Stomach (tissue), 19 donors: ENCODE results near the gene RHOT1. TPM values are rescaled to one million over a fixed set of nuclear protein-coding genes. Genes with fewer than 3 reads are reported as not detected.
A peak's percentile ranks its signal among the peaks of the same experiment; 100 is the strongest.
"Not testable (repeated sequence)": the region's sequence is repeated elsewhere in the genome, so short reads cannot be mapped to it uniquely, and the experiment has no call there.

ENCODE experiments used
- DNase-seq, 2 donors: peaks; one replicate each; pipeline versions ENCODE4 v3.0.0 to v3.0.0-alpha.2; 2013 to 2019
- H3K27ac ChIP-seq, 5 donors: fragments of 200-600 bp in 4 of 5; sonication (generic) in 4 of 5; one replicate each; pipeline ENCODE4 v1.5.1; 2013 to 2019; ENCODE audit warnings: mild to moderate bottlenecking in 1 of 5, moderate library complexity in 1 of 5
- H3K27me3 ChIP-seq, 3 donors: fragments of 200-600 bp; sonication (generic); one replicate each; pipeline ENCODE4 v1.5.1; 2017 to 2019; ENCODE audit warnings: mixed run types in 1 of 3
- H3K36me3 ChIP-seq, 4 donors: fragments of 200-600 bp; sonication (generic); 1 replicate in 3 of 4; 2 replicates in 1 of 4; pipeline ENCODE4 v1.5.1; 2016 to 2019
- H3K4me1 ChIP-seq, 4 donors: fragments of 200-600 bp; sonication (generic); one replicate each; pipeline ENCODE4 v1.5.1; 2016 to 2019
- H3K4me3 ChIP-seq, 4 donors: fragments of 200-600 bp; sonication (generic) in 3 of 4; one replicate each; pipeline ENCODE4 v1.5.1; 2016 to 2019; ENCODE audit warnings: mild to moderate bottlenecking in 1 of 4
- H3K9me3 ChIP-seq, 4 donors: fragments of 200-600 bp; sonication (generic); one replicate each; pipeline ENCODE4 v1.5.1; 2016 to 2019
- CTCF ChIP-seq, 7 experiments: fragments of 450-650 bp in 4 of 7; fragments of 200-600 bp in 3 of 7; sonication (generic) in 3 of 7; IDR thresholded peaks; one replicate each; pipeline ENCODE4 v1.5.1; 2016 to 2019; ENCODE audit warnings: antibody characterized with exemption in 7 of 7, control low read depth in 2 of 7, mild to moderate bottlenecking in 1 of 7
- EP300 ChIP-seq: sonication (generic); formaldehyde crosslinking; IDR thresholded peaks from one replicate; pipeline ENCODE4 v1.6.1; 2017; ENCODE audit warnings: antibody characterized with exemption
- POLR2A ChIP-seq, 4 donors: fragments of 450-650 bp; IDR thresholded peaks; one replicate each; pipeline ENCODE4 v1.6.1; 2016; ENCODE audit warnings: antibody characterized with exemption in 4 of 4, control low read depth in 2 of 4, mild to moderate bottlenecking in 1 of 4, moderate library complexity in 1 of 4
- POLR2AphosphoS5 ChIP-seq, 3 donors: sonication (generic); formaldehyde crosslinking; IDR thresholded peaks; one replicate each; pipeline ENCODE4 v1.6.1; 2016; ENCODE audit warnings: antibody characterized with exemption in 3 of 3
- WGBS, 5 donors: extraction: QIAGEN DNeasy Blood & Tissue Kit in 3 of 5; methylation state at CpG; one replicate each; pipeline versions ENCODE4 v1.1.5 to v1.1.7; 2013 to 2018; 5-methylcytosine and 5-hydroxymethylcytosine counted together
- intact Hi-C: fragments of 100-400 bp; cut with DNase I; formaldehyde crosslinking; loops from one replicate; pipeline ENCODE4 v1.15.1; 2023; ENCODE audit warnings: low total_unique reads
- long read RNA-seq, 10 donors: transcript quantifications; one replicate each; lab custom pipeline, GENCODE V29; 2026
- polyA plus RNA-seq, 3 donors: library from polyadenylated mRNA; stranded (reverse); fragments of 200-250 nt; gene quantifications; one replicate each; pipeline ENCODE4 v1.2.3, GENCODE V29; 2013
- total RNA-seq, 5 donors: library from RNA; depleted of rRNA; stranded (reverse); fragments of >200 nt; gene quantifications; one replicate each; pipeline versions ENCODE4 v1.1.0 to v1.2.3, GENCODE V29; 2014 to 2016
- donor health status: healthy with polysubstance abuse.
- donor health status: Bipolar disorder and iron deficiency.
- donor health status: healthy.

Gene RHOT1
- total RNA-seq (100 to 1,000 TPM in 1 of 5 donors, 10 to 100 TPM in 3, 1 to 10 TPM in 1; 7.0 to 219 (median 80.0) TPM), polyA plus RNA-seq (10 to 100 TPM; 28.0 to 41.5 (median 32.5) TPM)
- long read RNA-seq, donor 1, result 0 reads
- long read RNA-seq, donor 2, partial matches to known transcripts, result 0 of 6 reads
- long read RNA-seq, donor 2, other reads (novel, unspliced or antisense), result 0 of 6 reads
- long read RNA-seq, donor 3, partial matches to known transcripts, result 0 of 5 reads
- long read RNA-seq, donor 3, other reads (novel, unspliced or antisense), result 0 of 5 reads
- long read RNA-seq, donor 4, result 0 reads
- long read RNA-seq, donor 5, partial matches to known transcripts, result 0 of 6 reads
- long read RNA-seq, donor 5, other reads (novel, unspliced or antisense), result 0 of 6 reads
- long read RNA-seq, donor 6, partial matches to known transcripts, result 7 of 11 reads
- long read RNA-seq, donor 6, other reads (novel, unspliced or antisense), result 0 of 11 reads
- long read RNA-seq, donor 7, partial matches to known transcripts, result 0 of 12 reads
- long read RNA-seq, donor 7, other reads (novel, unspliced or antisense), result 0 of 12 reads
- long read RNA-seq, donor 8, transcript RHOT1-201 (19 exons, 3,133 nt), result major isoform, 6 of 13 reads
- long read RNA-seq, donor 8, partial matches to known transcripts, result 5 of 13 reads
- long read RNA-seq, donor 8, other reads (novel, unspliced or antisense), result 0 of 13 reads
- long read RNA-seq, donor 9, partial matches to known transcripts, result 0 of 2 reads
- long read RNA-seq, donor 9, other reads (novel, unspliced or antisense), result 0 of 2 reads
- long read RNA-seq, donor 10, partial matches to known transcripts, result 0 of 5 reads
- long read RNA-seq, donor 10, other reads (novel, unspliced or antisense), result 0 of 5 reads

- Histone ChIP-seq H3K4me3 (peak within 1 kb of the TSS; percentile 86 to 99 (median 96)), H3K9me3 (no peaks in the 10 kb centered on the region), H3K27me3 (no peaks in the 10 kb centered on the region), H3K36me3 (peaks cover 0 to 10% (median 0%) of the 10 kb centered on the region in 4 donors), H3K27ac (peak within 1 kb of the TSS; percentile 61 to 97 (median 95)), H3K4me1 (peaks cover 19 to 59% (median 34%) of the 10 kb centered on the region in 4 donors)
- peak in 2 of 3 donors; percentile 13 to 70 for TF ChIP-seq POLR2AphosphoS5 (IDR thresholded peaks at IDR 0.05)
- no peak for TF ChIP-seq EP300
- no peak for TF ChIP-seq POLR2A (IDR thresholded peaks at IDR 0.05)
- peak in 5 of 7 experiments; percentile 46 to 74 (median 68) for TF ChIP-seq CTCF (IDR thresholded peaks at IDR 0.05)
- peak; percentile 76 to 94 for DNase-seq
- 0% methylated on average over 34 to 84 of the region's 84 CpGs for WGBS, 5 donors
- intact Hi-C loops, result no loop called here
These were observed at the start of gene RHOT1 for GRCh38 chr17:32142038-32142856. TSS of gene RHOT1 (plus strand) at chr17:32142502. CDS start at chr17:32142693, 191 bp downstream.

DNA sequence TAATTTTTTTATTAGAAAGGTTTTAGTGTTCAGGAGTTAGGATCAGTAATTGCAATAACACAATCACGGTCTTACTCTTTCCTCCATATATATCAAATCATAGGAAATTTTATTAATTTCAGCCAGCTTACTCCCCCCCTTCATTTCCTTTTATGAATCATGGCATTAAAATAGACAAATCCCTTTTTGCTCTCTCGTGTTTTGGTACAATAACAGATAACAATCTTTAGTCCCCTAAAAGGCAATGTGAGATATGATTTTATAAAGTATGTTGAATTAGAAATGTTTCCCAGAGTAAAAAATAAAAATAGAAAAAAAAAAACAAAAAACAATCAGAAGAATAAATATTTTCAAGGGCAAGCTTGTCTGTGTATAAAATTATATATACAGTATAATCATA is 42.6 kb upstream of the RHOT1 start:
- intact Hi-C loops, result no loop called here

GRCh38 chr17:32100323-32100722 is 42.0 kb upstream of the RHOT1 start:
- H3K27me3 ChIP-seq, DNase-seq, H3K9me3 ChIP-seq, intact Hi-C loops, H3K4me3 ChIP-seq, H3K36me3 ChIP-seq: not testable (repeated sequence)
- WGBS, 5 donors, result 84 to 92% (median 86%) methylated on average over 8 of the region's 8 CpGs
- H3K4me1 ChIP-seq, result peaks cover 23 to 39% (median 27%) of the 10 kb centered on the region in 4 donors
- peak overlapping the region in 3 of 5 donors; percentile 16 to 53 (median 44) for H3K27ac ChIP-seq

More for the DNA sequence above, 42.6 kb upstream of the RHOT1 start:
- 61 to 79% (median 76%) methylated on average over 2 of the region's 2 CpGs for WGBS, 5 donors
- no peak overlapping the region for H3K4me3 ChIP-seq
- H3K9me3 ChIP-seq, result no peaks in the 10 kb centered on the region
- peaks cover 23 to 39% (median 27%) of the 10 kb centered on the region in 4 donors for H3K4me1 ChIP-seq
- no peak for DNase-seq
- H3K36me3 ChIP-seq, result no peaks in the 10 kb centered on the region
- TF ChIP-seq CTCF (IDR thresholded peaks at IDR 0.05) (no peak), EP300 (no peak), POLR2A (IDR thresholded peaks at IDR 0.05) (no peak), POLR2AphosphoS5 (IDR thresholded peaks at IDR 0.05) (no peak)
- no peaks in the 10 kb centered on the region for H3K27me3 ChIP-seq
- no peak overlapping the region for H3K27ac ChIP-seq

GRCh38 chr17:32100971-32101631 is 41.2 kb upstream of the RHOT1 start:
- DNase-seq, result peak; percentile 80 to 87
- intact Hi-C loops, result no loop called here

More at GRCh38 chr17:32100971-32101631, 41.2 kb upstream of the RHOT1 start:
- Histone ChIP-seq H3K9me3 (no peaks in the 10 kb centered on the region), H3K4me1 (peaks cover 23 to 39% (median 27%) of the 10 kb centered on the region in 4 donors), H3K4me3 (no peak overlapping the region), H3K27ac (peak overlapping the region; percentile 25 to 70 (median 51)), H3K27me3 (no peaks in the 10 kb centered on the region), H3K36me3 (no peaks in the 10 kb centered on the region)
- WGBS, 5 donors, result 25 to 53% (median 40%) methylated on average over 8 of the region's 8 CpGs
- TF ChIP-seq POLR2AphosphoS5 (IDR thresholded peaks at IDR 0.05), result peak in 2 of 3 donors; percentile 60 to 83
- no peak for TF ChIP-seq POLR2A (IDR thresholded peaks at IDR 0.05)
